ENCODE results near the gene ADAMTS3. TPM values are rescaled to one million over a fixed set of nuclear protein-coding genes. Genes with fewer than 3 reads are reported as not detected.

Gene ADAMTS3
- total and polyA plus RNA-seq, 2 of the 13 experiments (the other 11 are each of a cell fraction or from before 2014, with no cell fraction given) = not detected

- TF ChIP-seq RFXANK (CRISPR knock-in tag; IDR thresholded peaks at IDR 0.05) = no peak
- Histone ChIP-seq H3K9ac (ENCODE audit: insufficient read depth, low read depth, low read length) (no peak overlapping the region), H3K36me3 (replicated peaks in 1 of 2; ENCODE audit: control insufficient read depth in 1 of 2, insufficient read depth in 2 of 2, low read length in 2 of 2) (no peaks in the 10 kb centered on the region), H3K27me3 (ENCODE audit: control insufficient read depth in 1 of 2, insufficient read depth in 2 of 2, low read length in 2 of 2) (no peaks in the 10 kb centered on the region), H3K4me1 (ENCODE audit: insufficient read depth, low read length) (no peaks in the 10 kb centered on the region), H3K9me3 (ENCODE audit: low read length) (no peaks in the 10 kb centered on the region), H3K4me3 (replicated peaks in 1 of 3; ENCODE audit: insufficient read depth in 1 of 3, low read depth in 2 of 3, low read length in 3 of 3) (no peak overlapping the region), H3K79me2 (ENCODE audit: insufficient read depth, low read length) (no peaks in the 10 kb centered on the region), H4K20me1 (ENCODE audit: insufficient read depth, low read length) (no peaks in the 10 kb centered on the region), H2AFZ (ENCODE audit: low read length) (no peak overlapping the region), H3K4me2 (ENCODE audit: low read depth, low read length) (no peak overlapping the region), H3K27ac (ENCODE audit: extremely low read length, insufficient read depth, low read length) (no peak overlapping the region)
- intact Hi-C loops (cut with micrococcal nuclease; ENCODE audit: unreplicated experiment) (no loop called here), in situ Hi-C loops (cut with HindIII; ENCODE audit: extremely low pct_ligation_motif_present, low pct_unique_long_range_greater_than_20kb) (no loop called here)
- 4% methylated on average over 2 of the region's 2 CpGs for WGBS (ENCODE audit: low lambda C conversion rate)
- ATAC-seq (no peak), FAIRE-seq (no peak), DNase-seq (ENCODE audit: low spot score) (no peak)
- BruUV-seq (replicated peaks) = no TSS peak
- CTCF ChIA-PET (ENCODE audit: low intra/inter-chr PET ratio, low total read pairs) = no interaction called here
- POLR2A ChIA-PET = no interaction called here
These were observed 126.9 kb downstream of the ADAMTS3 start for GRCh38 chr4:72442147-72442546.

- no peak for FAIRE-seq
- POLR2A ChIA-PET = no interaction called here
- Histone ChIP-seq H3K4me2 (ENCODE audit: low read depth, low read length) (no peak overlapping the region), H3K27me3 (ENCODE audit: control insufficient read depth in 1 of 2, insufficient read depth in 2 of 2, low read length in 2 of 2) (no peaks in the 10 kb centered on the region), H3K4me3 (replicated peaks in 1 of 3; ENCODE audit: insufficient read depth in 1 of 3, low read depth in 2 of 3, low read length in 3 of 3) (no peak overlapping the region), H3K9me3 (ENCODE audit: low read length) (no peaks in the 10 kb centered on the region), H3K79me2 (ENCODE audit: insufficient read depth, low read length) (no peaks in the 10 kb centered on the region), H3K36me3 (replicated peaks in 1 of 2; ENCODE audit: control insufficient read depth in 1 of 2, insufficient read depth in 2 of 2, low read length in 2 of 2) (no peaks in the 10 kb centered on the region), H4K20me1 (ENCODE audit: insufficient read depth, low read length) (no peaks in the 10 kb centered on the region), H3K27ac (ENCODE audit: extremely low read length, insufficient read depth, low read length) (no peak overlapping the region), H3K9ac (ENCODE audit: insufficient read depth, low read depth, low read length) (no peak overlapping the region), H2AFZ (ENCODE audit: low read length) (no peak overlapping the region), H3K4me1 (ENCODE audit: insufficient read depth, low read length) (no peaks in the 10 kb centered on the region)
- TF ChIP-seq PBX2 (CRISPR knock-in tag; IDR thresholded peaks at IDR 0.05) (no peak), ZSCAN31 (CRISPR knock-in tag; IDR thresholded peaks at IDR 0.05; ENCODE audit: low read depth) (no peak), ZNF382 (CRISPR knock-in tag; IDR thresholded peaks at IDR 0.05; ENCODE audit: borderline replicate concordance) (no peak), PHF20 (CRISPR knock-in tag; IDR thresholded peaks at IDR 0.05) (no peak), SALL2 (CRISPR knock-in tag; IDR thresholded peaks at IDR 0.05) (no peak), MEIS2 (CRISPR knock-in tag; IDR thresholded peaks at IDR 0.05) (no peak), SIN3A (IDR thresholded peaks at IDR 0.05; ENCODE audit: borderline replicate concordance, low read depth, low read length) (no peak), E2F2 (CRISPR knock-in tag; IDR thresholded peaks at IDR 0.05; ENCODE audit: borderline replicate concordance) (no peak), BCLAF1 (IDR thresholded peaks at IDR 0.05) (no peak)
- BruUV-seq (replicated peaks) = no TSS peak
- in situ Hi-C loops (cut with HindIII; ENCODE audit: extremely low pct_ligation_motif_present, low pct_unique_long_range_greater_than_20kb) (no loop called here), intact Hi-C loops (cut with micrococcal nuclease; ENCODE audit: unreplicated experiment) (no loop called here)
- CTCF ChIA-PET (ENCODE audit: low intra/inter-chr PET ratio, low total read pairs) = no interaction called here
- 0% methylated on average over 1 of the region's 1 CpG for WGBS (ENCODE audit: low lambda C conversion rate)
- no peak for ATAC-seq
- no peak for DNase-seq (ENCODE audit: low spot score)
These were observed 128.6 kb downstream of the ADAMTS3 start for GRCh38 chr4:72440386-72440785.

All from HepG2 (cell line).